Keratinocyte (primary cell): ENCODE measurements around the gene KCNJ12. TPM values are rescaled to one million over a fixed set of nuclear protein-coding genes. Genes with fewer than 3 reads are reported as not detected.

Experiments
- DNase-seq: peaks from one replicate; pipeline ENCODE4 v3.0.0-alpha.2; 2011; ENCODE audit warnings: low read depth, missing footprints, low spot score
- FAIRE-seq: peaks from 2 replicates; lab custom pipeline; 2011; peaks lifted over from hg19 to GRCh38; lab: Jason Lieb, UNC
- H2AFZ ChIP-seq: 2 replicates; pipeline ENCODE4 v1.6.0; 2012; ENCODE audit warnings: low read length, control low read depth, inconsistent platforms; ENCODE audit not compliant: control insufficient read depth
- H3K27ac ChIP-seq: 2 replicates; pipeline ENCODE4 v1.5.1; 2011; ENCODE audit warnings: low read length; ENCODE audit not compliant: control insufficient read depth, insufficient read depth
- H3K27me3 ChIP-seq: 3 replicates; pipeline ENCODE4 v1.6.0; 2011; ENCODE audit warnings: low read length; ENCODE audit not compliant: control insufficient read depth, insufficient read depth; ENCODE audit errors: extremely low read depth
- H3K36me3 ChIP-seq, 2 experiments: 2 replicates in 1 of 2; 3 replicates in 1 of 2; pipeline ENCODE4 v1.5.1; 2011; ENCODE audit warnings: low read length in 2 of 2, mild to moderate bottlenecking in 1 of 2; ENCODE audit not compliant: control insufficient read depth in 2 of 2, insufficient read depth in 2 of 2; ENCODE audit errors: extremely low read depth in 1 of 2
- H3K4me1 ChIP-seq: 3 replicates; pipeline ENCODE4 v1.5.1; 2011; ENCODE audit warnings: low read length; ENCODE audit not compliant: control insufficient read depth, insufficient read depth; ENCODE audit errors: extremely low read depth
- H3K4me2 ChIP-seq: 3 replicates; pipeline ENCODE4 v1.6.0; 2011; ENCODE audit warnings: low read depth, low read length; ENCODE audit not compliant: control insufficient read depth, insufficient read depth; ENCODE audit errors: extremely low read depth
- H3K4me3 ChIP-seq, 3 experiments: fragments of 200-600 bp in 1 of 3; sonication (generic) in 1 of 3; 2 replicates in 2 of 3; 3 replicates in 1 of 3; pipeline ENCODE4 v1.5.1; 2011 to 2016; ENCODE audit warnings: low read length in 3 of 3, mild to moderate bottlenecking in 3 of 3, control low read depth in 2 of 3, inconsistent platforms in 1 of 3, low read depth in 1 of 3, mixed read lengths in 1 of 3, mixed run types in 1 of 3, moderate library complexity in 1 of 3; ENCODE audit not compliant: control insufficient read depth in 2 of 3, insufficient read depth in 2 of 3; ENCODE audit errors: extremely low read depth in 1 of 3
- H3K79me2 ChIP-seq: 2 replicates; pipeline ENCODE4 v1.6.0; 2012; ENCODE audit warnings: low read length; ENCODE audit not compliant: control insufficient read depth, insufficient read depth
- H3K9ac ChIP-seq: 3 replicates; pipeline ENCODE4 v1.6.0; 2011; ENCODE audit warnings: low read length; ENCODE audit not compliant: control insufficient read depth, insufficient read depth; ENCODE audit errors: extremely low read depth
- H3K9me1 ChIP-seq: 3 replicates; pipeline ENCODE4 v1.6.0; 2011; ENCODE audit warnings: low read length; ENCODE audit not compliant: control insufficient read depth, insufficient read depth; ENCODE audit errors: extremely low read depth
- H3K9me3 ChIP-seq: 2 replicates; pipeline ENCODE4 v1.5.1; 2012; ENCODE audit warnings: low read depth, low read length; ENCODE audit not compliant: control insufficient read depth
- H4K20me1 ChIP-seq: 3 replicates; pipeline ENCODE4 v1.6.0; 2011; ENCODE audit warnings: low read length; ENCODE audit not compliant: control insufficient read depth, insufficient read depth; ENCODE audit errors: extremely low read depth
- EZH2 ChIP-seq: IDR thresholded peaks from one replicate; pipeline ENCODE4 v1.6.1; 2012; ENCODE audit warnings: inconsistent platforms, mild to moderate bottlenecking, low read length, moderate library complexity
- dilution Hi-C: fragments of 300-500 bp; cut with MboI; formaldehyde crosslinking; loops from one replicate; pipeline ENCODE4 v1.7.0; 2020; ENCODE audit warnings: low sequenced_read_pairs; ENCODE audit not compliant: extremely low pct_ligation_motif_present
- polyA plus RNA-seq, 5 experiments: library from polyadenylated mRNA; depleted of rRNA in 3 of 5; stranded (reverse) in 3 of 5; stranded (forward) in 1 of 5; unstranded in 1 of 5; fragments of >200 nt; gene quantifications; 1 replicate in 1 of 5; 2 replicates in 3 of 5; 3 replicates in 1 of 5; pipeline versions ENCODE4 v1.2.1 to v1.2.3, GENCODE V29; 2011 to 2012; ENCODE audit warnings: missing spikeins in 2 of 5, low read depth in 1 of 5, low replicate concordance in 1 of 5
- TF ChIP-seq, protein P1 (sequence below), 3 experiments: IDR thresholded peaks in 1 of 3; conservative IDR thresholded peaks in 1 of 3; optimal IDR thresholded peaks in 1 of 3; 2 replicates in 2 of 3; 3 replicates in 1 of 3; pipeline versions ENCODE3 to v1.5.1; 2011; ENCODE audit warnings: low read length in 3 of 3, mild to moderate bottlenecking in 3 of 3, moderate library complexity in 2 of 3, control low read depth in 1 of 3, inconsistent platforms in 1 of 3; ENCODE audit not compliant: insufficient read depth in 2 of 3; ENCODE audit errors: extremely low read depth in 1 of 3

The KCNJ12 gene
- polyA plus RNA-seq, 1 donor (not counting 4 experiments of a cell fraction or from before 2014, with no cell fraction given), result 0.04 TPM

DNA sequence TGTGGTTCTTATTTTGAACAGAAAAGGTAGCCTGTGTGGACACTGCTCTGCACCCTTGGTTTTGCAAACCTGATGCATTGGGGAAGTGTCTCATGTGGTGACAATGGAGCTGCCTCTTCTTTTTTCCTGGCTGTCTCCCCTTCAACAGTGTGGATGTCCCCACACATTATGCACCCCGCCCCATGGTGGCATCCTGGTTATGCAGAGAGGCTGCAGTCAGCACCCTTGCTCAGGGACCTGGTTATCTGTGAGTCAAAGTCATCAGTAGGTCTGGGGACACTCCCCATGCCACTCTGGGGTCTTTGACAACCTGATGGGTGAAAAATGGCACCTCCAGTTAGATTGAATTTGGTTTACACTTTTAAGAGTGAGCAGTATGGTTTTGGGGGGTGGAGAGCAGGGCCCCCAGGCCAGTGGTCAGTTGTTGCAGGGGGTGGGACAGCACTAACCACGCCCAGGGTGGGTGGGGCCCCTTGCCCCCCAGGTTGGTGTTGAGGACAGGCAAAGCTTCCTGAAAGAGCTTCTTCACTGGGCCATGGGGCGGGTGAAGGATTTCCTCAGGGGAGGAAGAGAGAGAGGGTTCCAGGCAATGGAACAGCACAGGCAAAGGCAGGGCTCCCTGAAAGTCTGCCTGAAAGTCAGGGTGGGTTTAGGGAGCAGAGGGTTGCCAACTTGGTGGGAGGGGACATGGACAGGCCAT, 24.6 kb upstream of the KCNJ12 start:
- Histone ChIP-seq H3K9ac (no peak overlapping the region), H3K4me2 (no peak overlapping the region), H3K4me1 (no peaks in the 10 kb centered on the region), H3K9me1 (no peaks in the 10 kb centered on the region), H3K27me3 (no peaks in the 10 kb centered on the region), H3K79me2 (no peaks in the 10 kb centered on the region), H3K36me3 (no peaks in the 10 kb centered on the region), H3K9me3 (no peaks in the 10 kb centered on the region), H3K27ac (no peak overlapping the region), H2AFZ (no peak overlapping the region), H3K4me3 (no peak overlapping the region), H4K20me1 (no peaks in the 10 kb centered on the region)
- no peak for FAIRE-seq
- TF ChIP-seq EZH2, result no peak
- TF ChIP-seq, protein P1, sequence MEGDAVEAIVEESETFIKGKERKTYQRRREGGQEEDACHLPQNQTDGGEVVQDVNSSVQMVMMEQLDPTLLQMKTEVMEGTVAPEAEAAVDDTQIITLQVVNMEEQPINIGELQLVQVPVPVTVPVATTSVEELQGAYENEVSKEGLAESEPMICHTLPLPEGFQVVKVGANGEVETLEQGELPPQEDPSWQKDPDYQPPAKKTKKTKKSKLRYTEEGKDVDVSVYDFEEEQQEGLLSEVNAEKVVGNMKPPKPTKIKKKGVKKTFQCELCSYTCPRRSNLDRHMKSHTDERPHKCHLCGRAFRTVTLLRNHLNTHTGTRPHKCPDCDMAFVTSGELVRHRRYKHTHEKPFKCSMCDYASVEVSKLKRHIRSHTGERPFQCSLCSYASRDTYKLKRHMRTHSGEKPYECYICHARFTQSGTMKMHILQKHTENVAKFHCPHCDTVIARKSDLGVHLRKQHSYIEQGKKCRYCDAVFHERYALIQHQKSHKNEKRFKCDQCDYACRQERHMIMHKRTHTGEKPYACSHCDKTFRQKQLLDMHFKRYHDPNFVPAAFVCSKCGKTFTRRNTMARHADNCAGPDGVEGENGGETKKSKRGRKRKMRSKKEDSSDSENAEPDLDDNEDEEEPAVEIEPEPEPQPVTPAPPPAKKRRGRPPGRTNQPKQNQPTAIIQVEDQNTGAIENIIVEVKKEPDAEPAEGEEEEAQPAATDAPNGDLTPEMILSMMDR (optimal IDR thresholded peaks at IDR 0.05 in 1 of 3, IDR thresholded peaks at IDR 0.05 in 1 of 3, conservative IDR thresholded peaks at IDR 0.05 in 1 of 3; ENCODE audit: extremely low read depth in 1 of 3, insufficient read depth in 2 of 3, low read length in 3 of 3), result no peak
- dilution Hi-C loops, result no loop called here
- no peak for DNase-seq

DNA sequence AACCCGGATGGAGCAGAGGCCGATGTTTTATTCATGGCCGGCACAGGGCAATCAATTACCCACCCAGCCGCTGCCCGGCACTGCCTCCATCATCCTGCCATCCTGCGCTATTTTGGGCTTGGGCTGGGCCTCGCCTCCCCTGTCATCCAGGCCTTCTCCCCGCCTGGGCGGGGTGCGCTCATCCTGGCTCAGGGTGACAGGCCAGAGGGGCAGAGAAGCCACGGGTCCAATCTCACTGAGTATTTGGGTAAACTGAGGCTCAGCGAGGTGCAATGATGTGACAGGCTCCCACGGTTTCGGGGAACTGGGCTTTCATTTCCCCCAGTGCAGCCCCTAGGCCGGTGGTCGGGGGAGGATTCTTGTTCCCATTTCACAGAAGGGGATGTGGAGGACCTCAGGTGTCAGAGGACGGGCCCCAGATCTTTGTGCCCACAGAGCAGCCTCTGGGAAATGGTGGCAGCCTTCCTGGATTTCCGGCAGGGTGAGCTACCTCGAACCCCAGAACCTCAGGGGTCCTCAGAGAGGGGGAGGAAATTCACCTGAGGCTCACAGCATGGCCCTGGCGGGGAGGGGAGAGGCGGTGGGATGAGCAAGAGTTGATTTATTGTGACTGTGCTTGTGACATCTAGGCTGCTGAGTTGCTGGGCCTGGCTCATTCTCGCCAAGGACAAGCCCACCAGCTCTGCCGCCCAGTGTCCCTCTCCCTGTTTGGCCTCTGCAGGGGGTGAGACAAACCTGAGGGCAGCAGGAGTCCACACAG, 23.8 kb upstream of the KCNJ12 start:
- TF ChIP-seq EZH2, result no peak
- TF ChIP-seq, protein P1 (optimal IDR thresholded peaks at IDR 0.05 in 1 of 3, IDR thresholded peaks at IDR 0.05 in 1 of 3, conservative IDR thresholded peaks at IDR 0.05 in 1 of 3; ENCODE audit: extremely low read depth in 1 of 3, insufficient read depth in 2 of 3, low read length in 3 of 3), result no peak
- Histone ChIP-seq H3K9me1 (no peaks in the 10 kb centered on the region), H3K27ac (no peak overlapping the region), H3K4me2 (no peak overlapping the region), H3K4me1 (no peaks in the 10 kb centered on the region), H3K9me3 (no peaks in the 10 kb centered on the region), H3K79me2 (no peaks in the 10 kb centered on the region), H3K9ac (no peak overlapping the region), H3K27me3 (no peaks in the 10 kb centered on the region), H2AFZ (no peak overlapping the region), H3K36me3 (no peaks in the 10 kb centered on the region), H4K20me1 (no peaks in the 10 kb centered on the region), H3K4me3 (no peak overlapping the region)
- no peak for DNase-seq
- no peak for FAIRE-seq
- dilution Hi-C loops, result no loop called here
